Measurements from ENCODE around the gene OR3A1.

- TF ChIP-seq CTCF (IDR thresholded peaks at IDR 0.05) (no peak), EP300 (IDR thresholded peaks at IDR 0.05) (no peak), POLR2A (IDR thresholded peaks at IDR 0.05) (no peak), POLR2AphosphoS5 (IDR thresholded peaks at IDR 0.05) (no peak)
Measured at GRCh38 chr17:3335876-3336275, 37.7 kb upstream of the OR3A1 start.
